G401.6 (cell line): Measurements from ENCODE around the gene USB1.
A peak's percentile ranks its signal among the peaks of the same experiment; 100 is the strongest.
"Not testable (repeated sequence)": the region's sequence is repeated elsewhere in the genome, so short reads cannot be mapped to it uniquely, and the experiment has no call there.

Source experiments
- FAIRE-seq: peaks from 2 replicates; lab custom pipeline; 2012; peaks lifted over from hg19 to GRCh38; lab: Jason Lieb, UNC

USB1 gene

DNA sequence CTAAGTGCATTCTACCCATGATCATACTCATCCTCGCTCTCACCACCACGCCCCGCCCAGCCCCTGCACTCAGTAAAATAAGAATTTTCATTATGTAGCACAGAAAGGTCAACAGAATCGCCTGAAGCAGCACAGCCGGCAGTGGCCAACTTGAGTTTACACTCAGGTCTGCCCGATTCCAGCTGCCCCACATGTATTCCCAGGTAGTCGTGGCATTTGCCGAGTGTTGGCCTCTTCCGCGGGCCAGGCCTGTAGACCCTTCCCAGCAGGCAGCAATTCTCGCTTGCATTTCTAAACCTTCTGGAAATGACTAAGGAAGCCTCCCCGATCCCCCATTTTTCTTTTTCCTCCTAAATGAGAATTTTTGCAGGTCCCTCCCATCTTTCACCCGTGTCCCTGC lies 30.9 kb upstream of the USB1 start:
- FAIRE-seq, result no peak

DNA sequence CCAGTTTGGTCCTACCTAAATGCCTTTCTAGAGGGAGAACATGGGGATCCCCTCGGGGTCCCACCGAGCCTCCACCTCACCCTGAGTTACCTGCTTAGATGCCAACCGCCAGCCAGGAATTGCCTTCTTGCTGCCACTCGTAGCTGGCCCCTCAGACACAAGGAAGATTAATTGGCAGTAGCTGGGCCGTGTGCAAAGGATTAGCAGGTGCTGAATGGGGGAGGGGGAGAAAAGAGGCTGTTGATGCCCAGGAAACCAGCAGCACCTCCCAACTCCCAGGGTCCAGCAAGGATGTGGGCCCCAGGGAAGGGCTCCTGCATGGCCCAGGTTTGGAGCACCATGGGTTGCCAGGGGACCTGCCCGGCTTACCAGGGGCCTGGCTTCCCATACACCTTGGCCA lies 30.2 kb upstream of the USB1 start, which contains the start of gene CNGB1:
Gene CNGB1, minus strand, starts transcription at position 159 of the 400 bp plus-strand sequence. CDS start 3,842 bp downstream, outside the sequence.
- FAIRE-seq, result no peak

DNA sequence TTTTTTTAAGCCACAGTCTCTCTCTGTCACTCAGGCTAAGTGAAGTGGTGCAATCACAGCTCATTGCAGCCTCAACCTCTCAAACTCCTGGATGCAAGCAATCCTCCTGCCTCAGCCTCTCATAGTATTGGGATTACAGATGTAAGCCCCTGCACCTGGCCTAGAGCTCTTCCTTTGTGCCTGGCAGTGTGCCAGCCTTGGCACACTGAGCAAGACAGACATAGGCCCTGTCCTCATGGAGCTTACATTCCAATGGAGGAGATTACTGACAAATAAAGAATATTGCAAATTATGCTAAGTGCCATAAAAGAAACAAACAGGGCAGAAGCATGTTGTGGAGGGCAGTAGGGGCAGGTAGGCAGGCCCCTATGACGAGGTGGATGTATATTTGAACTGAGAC lies 29.4 kb upstream of the USB1 start:
- no peak for FAIRE-seq

DNA sequence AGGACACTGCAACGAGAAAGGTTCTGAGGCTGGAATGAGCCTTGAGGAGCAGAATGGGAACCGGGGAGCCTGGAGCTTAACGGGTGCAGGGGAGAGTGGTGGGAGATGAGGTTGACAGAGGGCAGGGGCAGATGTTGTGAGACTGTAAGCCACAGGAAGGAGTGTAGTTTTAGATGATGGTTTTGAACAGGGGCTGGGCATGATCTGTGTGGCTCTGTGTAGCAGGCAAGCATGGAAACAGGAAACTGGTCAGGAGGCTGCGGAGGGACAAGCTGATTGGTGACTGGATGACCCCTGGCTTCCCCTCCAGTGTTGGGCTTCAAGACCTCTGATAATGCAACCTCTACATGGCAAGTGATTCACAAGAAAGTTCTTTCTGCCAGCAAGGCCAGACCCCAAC lies 28.9 kb upstream of the USB1 start:
- FAIRE-seq, result no peak

DNA sequence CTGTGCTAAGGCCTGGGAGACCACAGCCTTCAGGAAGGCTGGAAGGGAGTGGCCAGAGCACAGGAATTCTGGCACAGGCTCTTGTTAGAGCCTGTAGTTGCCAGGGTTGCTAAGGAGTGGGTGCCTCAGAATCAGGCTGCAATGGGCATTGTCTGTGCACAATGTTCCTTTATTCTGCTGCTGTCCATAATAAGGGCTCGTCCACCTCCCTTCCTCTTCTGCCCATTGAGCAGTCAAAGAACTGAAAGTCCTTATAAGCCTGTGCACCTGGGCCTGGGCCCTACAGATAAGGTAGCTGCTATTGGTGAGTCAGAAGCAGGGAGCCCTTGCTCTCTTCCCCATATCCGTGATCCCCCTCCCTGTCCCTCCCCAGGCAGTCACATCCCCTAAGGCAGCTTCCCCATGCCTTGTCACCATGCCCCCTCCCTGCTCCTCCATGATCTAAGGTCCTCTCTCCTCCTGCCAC lies 24.8 kb upstream of the USB1 start:
- FAIRE-seq, result no peak

DNA sequence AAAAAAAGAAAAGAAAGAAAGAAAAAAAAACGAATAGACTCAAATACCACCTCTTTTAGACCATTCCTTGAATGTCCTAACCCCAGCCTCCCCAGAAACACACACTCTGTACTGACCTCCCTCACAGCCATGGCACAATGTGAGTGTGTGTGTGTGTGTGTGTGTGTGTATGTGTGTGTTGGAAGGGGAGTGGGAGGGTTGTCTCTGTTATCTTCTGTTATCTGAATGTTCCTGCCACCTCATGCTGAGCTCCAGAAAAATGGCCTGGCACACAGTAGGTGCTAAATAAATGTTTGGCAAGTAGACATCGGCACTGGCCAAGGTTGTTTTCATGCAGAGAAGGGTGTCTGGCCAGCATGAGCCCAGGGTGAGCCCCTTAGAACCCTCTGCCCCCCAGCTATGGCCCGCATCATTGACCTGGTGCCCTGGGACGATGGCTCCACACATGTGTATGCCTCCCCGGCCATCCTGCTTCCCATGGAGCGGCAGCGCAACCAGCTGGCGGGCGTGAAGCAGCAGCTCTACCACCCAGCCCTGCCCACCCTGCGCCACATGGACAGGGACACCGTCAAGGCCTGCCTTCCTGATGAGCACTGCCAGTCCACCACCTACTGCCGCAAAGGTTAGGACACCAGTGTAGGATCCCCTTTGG lies 23.7 kb upstream of the USB1 start:
- no peak for FAIRE-seq

DNA sequence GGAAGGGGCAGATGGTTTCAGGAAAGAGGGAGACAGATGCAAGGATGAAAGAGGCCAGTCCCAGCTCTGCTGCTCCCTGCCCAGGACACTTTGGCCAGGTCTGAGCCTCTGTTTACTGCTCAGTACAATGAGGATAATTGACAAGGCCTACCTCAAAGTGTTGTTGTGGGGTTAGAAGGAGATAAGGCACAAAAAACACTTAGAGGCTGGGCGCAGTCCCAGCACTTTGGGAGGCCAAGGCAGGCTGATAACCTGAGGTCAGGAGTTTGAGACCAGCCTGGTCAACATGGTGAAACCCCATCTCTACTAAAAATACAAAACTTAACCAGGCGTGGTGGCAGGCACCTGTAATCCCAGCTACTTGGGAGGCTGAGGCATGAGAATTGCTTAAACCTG lies 23.1 kb upstream of the USB1 start:
- not testable (repeated sequence) for FAIRE-seq

DNA sequence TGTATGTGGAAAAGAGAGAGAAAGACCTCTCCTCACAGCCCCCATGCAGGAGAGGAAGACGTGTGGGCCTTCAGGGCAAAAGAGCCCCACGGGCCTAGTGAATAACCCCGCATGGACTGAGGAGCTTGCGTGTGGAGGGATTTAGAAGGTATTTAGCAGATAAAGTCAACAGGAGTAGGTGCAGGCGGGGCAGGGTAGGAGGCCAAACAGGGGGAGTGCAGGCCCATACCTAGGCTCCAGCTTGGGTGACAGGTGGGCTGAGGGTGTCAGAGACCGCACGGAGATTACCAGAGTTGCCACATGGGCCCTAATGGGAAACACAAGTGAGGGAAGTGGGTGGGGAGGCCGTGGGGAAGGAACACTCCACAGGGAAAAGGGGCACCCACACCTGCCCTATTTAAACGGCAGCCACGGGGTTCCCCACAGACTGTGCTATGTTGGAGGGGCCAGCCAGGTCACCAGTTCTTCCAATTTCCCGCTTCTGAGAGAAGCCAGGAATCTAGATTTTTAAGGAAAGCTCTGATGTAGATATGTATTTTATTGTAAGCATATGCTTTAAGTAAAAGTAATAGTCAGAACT lies 22.1 kb upstream of the USB1 start:
- no peak for FAIRE-seq

DNA sequence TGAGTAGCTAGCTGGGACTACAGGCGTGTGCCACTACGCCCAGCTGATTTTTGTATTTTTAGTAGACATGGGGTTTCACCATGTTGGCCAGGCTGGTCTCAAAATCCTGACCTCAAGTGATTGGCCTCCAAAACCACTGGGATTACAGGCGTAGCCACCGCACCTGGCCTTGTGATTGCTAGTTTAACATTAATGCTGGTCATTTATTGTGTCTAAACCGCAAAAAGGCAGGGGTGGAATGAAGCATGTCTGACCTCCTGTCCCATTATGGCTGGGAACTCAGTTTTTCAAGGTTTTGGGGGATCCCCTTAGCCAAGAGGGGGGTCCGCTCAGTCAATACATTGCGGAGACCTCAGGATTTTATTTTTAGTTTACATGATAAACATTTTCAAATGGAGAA lies 19.6 kb upstream of the USB1 start:
- FAIRE-seq, result no peak

DNA sequence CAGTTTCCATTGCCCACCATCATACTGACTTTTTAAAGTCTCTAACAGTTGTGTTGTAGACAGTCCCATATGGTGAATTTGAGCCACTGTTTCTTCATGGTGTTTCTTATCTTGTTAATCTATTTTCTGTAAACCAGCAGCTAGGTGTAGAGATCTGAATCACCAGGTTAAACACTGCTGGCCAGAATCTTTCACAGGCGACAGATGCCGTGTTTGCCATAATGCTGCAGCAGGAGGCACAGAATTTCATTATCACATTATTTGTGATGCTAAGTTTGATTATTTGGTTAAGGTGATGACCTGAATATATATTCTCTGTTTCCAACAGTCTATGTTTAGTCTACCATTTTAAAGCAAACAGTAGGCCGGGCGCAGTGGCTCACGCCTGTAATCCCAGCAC lies 18.8 kb upstream of the USB1 start:
- FAIRE-seq, result no peak

DNA sequence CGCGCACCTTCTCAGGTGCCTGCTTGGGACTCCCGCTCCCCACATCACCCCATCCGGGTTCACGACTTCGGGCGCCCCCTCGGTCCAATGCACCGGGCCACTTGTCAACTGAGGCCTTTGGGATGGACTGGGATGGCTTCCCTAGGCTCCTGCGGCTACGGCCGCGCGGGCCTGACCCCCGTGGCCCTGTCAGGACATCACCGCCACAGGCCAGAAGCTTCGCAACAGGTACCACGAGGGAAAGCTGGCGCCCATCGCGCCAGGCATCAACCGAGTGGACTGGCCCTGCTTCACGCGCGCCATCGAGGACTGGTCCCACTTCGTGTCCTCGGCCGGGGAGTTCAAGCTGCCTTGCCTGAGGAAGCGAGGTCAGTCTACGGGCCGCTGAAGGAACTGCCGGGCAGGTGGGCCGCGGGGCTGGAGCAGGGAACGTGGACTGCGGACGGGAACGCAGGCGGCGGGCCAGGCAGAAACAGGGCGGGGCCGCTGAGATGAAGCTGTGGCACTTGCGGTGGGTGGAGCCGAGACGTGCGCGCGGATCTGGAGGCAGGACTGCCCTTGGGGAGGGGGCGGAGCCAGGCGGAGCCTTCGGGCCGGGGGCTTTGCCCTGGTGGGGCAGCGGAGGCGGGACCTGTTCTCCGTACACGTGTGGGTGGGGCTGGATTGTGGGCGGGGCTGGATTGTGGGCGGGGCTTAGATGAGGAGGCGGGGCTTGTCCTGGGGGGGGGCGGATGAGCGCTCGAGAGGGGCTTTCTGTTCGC lies 16.6 kb upstream of the USB1 start:
- FAIRE-seq, result no peak

DNA sequence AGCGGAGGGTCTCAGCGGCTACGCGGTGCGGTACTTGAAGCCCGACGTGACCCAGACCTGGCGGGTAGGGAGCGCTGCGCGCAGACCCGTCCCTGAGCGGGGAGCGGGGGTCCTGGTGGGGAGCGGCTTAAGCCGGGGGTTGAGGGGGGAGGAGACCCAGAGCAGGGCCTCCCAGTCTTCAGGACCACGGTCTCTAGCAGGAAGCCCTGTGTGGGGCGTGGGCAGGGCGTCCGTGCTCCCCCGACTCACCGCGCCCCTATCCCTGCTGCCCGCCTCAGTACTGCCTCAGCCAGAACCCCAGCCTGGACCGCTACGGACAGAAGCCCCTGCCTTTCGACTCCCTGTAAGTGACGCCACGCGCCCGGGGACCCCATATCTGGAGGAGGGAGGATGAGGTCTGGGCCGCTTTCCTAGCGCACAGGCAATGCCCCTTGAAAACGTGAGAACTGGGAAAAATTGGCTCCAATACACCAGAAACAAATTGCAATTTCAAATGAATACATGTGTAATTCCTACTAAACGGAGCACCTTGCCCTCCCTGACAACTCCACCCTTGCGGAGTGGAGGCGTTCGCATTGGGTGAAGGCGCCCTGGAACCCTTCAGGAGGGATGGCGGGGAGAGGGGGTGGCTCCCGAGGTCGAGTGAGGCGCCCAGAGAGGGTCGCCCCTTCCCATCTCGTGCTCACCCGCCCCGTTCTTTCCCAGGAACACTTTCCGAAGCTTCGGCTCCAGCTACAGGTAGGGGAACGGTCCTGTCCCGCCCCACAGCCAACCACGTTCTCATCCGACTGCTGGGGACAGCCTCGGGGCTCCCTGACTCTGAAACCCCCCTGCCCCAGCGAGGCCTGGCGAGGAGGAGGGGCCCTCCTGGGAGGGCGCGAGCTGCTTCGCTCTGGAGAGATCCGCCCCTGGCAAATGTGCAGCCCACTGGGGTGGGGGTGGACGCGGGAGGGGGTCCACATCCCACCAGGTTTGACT lies 15.7 kb upstream of the USB1 start:
- FAIRE-seq, result no peak

DNA sequence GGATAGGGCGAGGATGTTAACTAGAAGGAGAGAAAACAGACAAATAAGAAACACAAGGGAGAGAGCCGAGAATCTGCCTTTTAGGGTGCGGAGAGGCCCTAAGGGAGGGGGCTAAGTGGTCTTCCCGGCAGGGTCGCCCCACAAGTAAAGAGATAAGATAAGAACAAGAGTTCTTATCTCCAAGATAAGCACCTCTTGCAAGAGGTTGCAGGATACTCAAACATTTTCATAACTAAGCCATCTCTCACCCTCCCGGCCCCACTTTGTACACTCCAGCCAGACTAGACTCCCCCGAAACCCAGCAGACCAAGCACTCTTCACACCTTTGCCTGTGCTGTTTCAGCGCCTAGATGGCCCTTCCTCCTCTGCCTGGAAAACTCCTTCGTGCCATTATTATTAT lies 15.0 kb upstream of the USB1 start:
- FAIRE-seq, result no peak

DNA sequence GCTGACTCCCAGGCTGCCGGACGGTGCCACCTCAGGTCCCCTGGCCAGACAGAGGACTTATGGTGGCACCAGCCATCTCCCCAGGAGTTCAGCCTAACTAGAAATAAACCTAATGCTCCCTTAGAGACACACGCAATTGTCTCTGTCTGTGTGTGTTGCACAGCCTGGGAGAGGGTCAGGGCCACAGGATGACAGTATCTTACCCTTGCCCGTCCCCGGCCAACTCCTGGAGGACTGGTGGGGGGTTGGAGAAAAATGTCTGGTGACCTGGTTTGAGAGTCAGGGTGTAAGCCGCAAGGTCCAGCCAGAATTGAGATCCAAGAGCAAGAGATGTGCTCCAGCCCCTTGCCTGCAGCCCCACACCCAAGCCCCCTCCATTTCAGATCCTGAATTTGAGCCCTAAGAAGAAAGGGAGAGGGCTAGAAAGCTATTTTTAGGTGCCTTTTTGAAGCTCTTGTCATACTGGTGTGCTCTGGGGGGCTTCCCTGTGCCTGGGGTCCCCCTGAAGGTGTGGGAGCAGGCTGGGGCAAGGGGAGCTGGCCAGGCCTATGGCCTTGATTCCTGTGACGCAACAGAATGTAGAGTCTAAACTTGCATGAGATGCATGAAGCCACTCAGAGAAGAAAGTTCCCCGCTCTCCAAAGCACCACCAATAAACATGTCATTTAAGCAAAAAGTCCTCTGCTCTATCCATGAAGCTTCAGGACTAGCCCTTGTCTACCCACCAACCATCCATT lies 13.6 kb upstream of the USB1 start:
- no peak for FAIRE-seq

DNA sequence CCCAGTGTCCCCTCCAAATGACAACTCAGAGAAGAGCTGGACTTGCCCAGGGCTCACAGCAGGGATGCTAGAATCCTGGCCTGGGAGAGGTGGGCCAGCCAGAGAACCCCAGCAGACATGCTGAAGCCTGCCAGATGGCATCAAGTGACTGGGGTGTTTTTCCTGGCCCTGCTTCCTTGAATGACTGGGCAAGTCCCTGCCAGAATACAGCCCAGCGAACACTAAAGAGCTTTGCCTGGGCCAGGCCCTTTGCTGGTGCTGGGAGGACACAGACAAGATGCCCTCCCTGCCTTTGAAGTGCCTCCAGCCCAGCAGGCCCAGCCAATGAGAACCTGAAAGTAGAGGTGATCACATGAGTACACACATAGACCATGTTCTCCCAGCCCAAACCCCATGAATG lies 12.3 kb upstream of the USB1 start:
- no peak for FAIRE-seq

DNA sequence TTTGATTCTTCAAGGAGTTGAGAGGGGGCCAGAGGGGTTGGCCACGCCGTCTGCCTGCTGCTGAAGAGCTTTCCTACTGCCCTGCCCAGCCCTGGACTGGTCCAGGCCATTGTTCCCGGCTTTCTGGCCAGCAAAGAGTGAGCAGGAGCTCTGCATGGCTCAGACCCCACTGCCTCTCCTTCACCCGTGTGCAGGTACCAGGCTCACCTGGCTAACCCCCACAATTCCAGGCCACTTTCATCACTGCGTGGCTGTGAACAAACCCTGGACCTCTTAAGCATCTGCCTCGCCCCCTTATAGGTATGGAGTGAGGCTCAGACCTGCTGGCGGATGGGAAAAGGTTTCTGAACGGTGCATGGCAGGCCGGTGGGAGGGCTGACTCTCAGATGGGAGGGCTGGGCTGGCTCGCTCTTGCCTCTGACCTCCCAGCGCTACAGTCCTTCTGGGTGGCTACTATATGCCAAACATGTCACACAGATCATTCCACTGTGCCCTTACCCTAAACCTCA lies 9.6 kb upstream of the USB1 start:
- FAIRE-seq, result no peak

DNA sequence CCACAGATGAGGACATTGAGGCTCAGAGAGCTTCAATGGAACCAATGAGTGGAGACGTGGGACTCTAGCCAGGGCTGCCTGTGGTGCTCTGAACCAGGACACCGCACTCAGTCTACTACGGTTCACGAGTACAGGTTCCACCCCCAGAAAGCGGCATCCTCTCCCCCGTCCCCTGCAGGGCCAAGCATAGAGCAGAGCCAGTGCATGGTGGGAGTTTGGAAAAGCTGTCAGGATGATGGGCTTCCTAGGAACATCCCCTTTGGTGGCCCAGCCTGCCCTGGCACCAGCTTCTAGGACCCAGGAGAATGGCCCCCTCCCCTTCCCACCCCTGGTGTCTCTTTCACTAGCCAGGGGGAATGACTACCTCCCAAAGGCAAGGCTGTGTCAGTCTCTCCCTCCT lies 9.1 kb upstream of the USB1 start:
- FAIRE-seq, result no peak

DNA sequence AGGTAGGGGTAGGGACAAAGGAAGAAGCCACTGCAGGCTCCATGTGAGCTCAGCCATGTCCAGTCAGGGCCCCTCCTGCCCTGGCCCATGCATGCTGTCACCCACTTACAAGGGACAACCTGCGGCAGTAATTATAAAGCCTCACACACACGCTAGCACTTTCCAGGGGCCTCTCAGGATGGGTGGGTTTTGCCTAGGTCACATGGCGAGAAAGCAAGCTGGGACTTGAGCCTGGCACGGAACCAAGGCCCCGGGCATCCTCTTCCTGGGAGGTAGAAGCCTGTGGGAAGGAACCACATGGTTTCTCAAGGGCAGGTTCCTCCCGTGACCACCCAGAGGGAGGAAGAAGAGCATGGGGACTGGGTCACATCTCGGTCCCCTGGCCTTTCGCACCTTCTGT lies 7.8 kb upstream of the USB1 start:
- no peak for FAIRE-seq

DNA sequence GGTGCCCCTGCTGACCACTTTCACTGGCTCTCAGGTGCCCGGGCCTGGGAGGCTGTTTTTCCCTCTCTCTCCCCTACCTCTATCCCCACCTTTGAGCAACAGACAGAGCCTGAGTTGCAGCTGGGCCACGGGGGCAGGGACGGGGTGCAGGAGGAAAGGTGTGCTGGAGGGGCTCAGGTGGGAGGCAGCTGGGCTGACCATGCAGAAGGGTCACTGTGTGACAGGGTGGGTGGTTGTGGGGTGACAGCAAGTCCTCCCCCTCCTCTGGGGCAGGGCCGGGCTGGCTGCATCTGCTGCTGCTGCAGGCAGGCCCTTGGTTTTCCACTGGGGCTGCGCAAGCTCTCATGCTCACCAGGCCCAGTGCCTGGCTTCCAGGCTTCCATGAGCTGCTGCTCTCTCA lies 7.3 kb upstream of the USB1 start:
- no peak for FAIRE-seq

DNA sequence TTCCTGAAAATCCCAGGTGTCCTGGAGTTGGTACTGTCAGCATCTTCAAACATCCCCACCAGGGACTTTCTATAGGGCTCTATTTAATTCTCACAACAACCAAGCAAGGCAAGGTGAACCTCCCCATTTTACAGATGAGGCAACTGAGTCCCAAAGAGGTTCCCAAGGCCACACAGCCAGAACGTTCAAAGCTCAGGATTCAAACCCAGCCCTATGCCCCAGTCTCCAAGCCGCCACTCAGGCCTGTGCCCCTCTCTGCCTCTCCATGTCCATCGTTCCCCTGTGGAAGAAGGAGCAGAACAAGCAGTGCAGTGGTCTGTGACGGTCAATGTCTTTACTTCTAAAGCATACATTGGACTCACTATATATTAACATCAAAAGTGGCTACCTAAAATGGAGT lies 6.8 kb upstream of the USB1 start:
- no peak for FAIRE-seq

DNA sequence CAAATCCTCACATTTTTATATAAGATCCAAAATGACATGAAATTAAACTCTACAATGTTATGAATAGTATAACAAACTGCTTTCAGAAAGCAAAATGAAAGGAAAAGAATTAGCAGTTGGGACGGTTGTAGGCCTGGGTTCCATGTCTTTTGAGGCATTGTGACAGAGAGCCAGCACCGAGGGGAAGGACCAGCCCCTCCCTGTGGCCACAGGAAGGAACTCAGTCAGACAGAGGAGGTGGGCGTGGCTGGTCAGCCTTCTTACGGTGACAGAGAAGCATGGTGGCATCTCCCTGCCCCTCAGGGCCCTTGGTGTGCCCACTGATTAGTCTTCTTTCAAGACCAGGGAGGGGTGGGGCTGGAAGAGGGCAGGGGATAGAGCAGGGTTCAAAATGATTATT lies 6.4 kb upstream of the USB1 start:
- FAIRE-seq, result peak; percentile 45
